GM21515 (cell line): Measurements from ENCODE around the gene KRTDAP.

Source experiments
- ATAC-seq: cut with Tn5 transposase; IDR thresholded peaks from one replicate; pipeline ENCODE4 v1.9.1; 2021; ENCODE audit not compliant: unreplicated experiment

The KRTDAP gene

GRCh38 chr19:35455616-35456201 lies 34.6 kb downstream of the KRTDAP start:
- no peak for ATAC-seq

- no peak for ATAC-seq
These were observed 35.6 kb downstream of the KRTDAP start for GRCh38 chr19:35454663-35455062.

GRCh38 chr19:35451338-35452096 lies 38.7 kb downstream of the KRTDAP start:
- ATAC-seq = no peak

GRCh38 chr19:35449359-35450043 lies 40.8 kb downstream of the KRTDAP start:
- ATAC-seq = no peak

- no peak for ATAC-seq
These were observed 42.4 kb downstream of the KRTDAP start, which contains the start of gene FFAR2 for GRCh38 chr19:35447606-35448469. TSS of gene FFAR2 (plus strand) at chr19:35448257. CDS start at chr19:35449715, 1,458 bp downstream.

- no peak for ATAC-seq
These were observed 44.3 kb downstream of the KRTDAP start for GRCh38 chr19:35445826-35446593.

GRCh38 chr19:35444735-35445134 lies 45.5 kb downstream of the KRTDAP start:
- ATAC-seq = no peak

- no peak for ATAC-seq
These were observed 48.2 kb downstream of the KRTDAP start for GRCh38 chr19:35442091-35442490.

GRCh38 chr19:35439921-35440320 lies 50.3 kb downstream of the KRTDAP start:
- no peak for ATAC-seq

GRCh38 chr19:35438527-35438926 lies 51.7 kb downstream of the KRTDAP start:
- no peak for ATAC-seq

GRCh38 chr19:35438096-35438495 lies 52.2 kb downstream of the KRTDAP start:
- no peak for ATAC-seq

- no peak for ATAC-seq
These were observed 52.8 kb downstream of the KRTDAP start for GRCh38 chr19:35437406-35437951.
